ENCODE data around the gene C7orf33.

Gene C7orf33

DNA sequence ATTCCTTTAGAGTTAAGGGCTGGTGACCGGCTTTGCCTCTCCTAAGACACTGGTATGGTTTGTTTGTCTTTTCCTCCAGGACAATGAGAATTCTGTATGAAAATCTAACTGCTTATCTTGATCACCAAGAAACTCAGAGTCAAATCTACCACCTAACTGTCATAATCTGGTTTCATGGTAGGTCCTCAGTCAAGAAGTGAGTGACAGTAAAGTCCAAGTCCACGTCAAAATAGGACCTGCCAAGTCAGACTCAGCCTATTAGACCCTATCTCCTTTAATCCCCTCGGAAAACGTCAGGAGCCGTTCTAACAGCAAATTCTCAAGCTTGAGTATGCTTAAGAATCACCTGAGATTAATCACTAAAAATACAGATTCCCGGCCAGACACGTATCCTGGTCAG is 37.4 kb downstream of the C7orf33 start:
- Histone ChIP-seq H3K36me3 (ENCODE audit: insufficient read depth) (no peaks in the 10 kb centered on the region), H3K27me3 (ENCODE audit: insufficient read depth, low read depth) (no peaks in the 10 kb centered on the region), H3K79me2 (ENCODE audit: insufficient read depth, low read depth) (no peaks in the 10 kb centered on the region), H4K20me1 (ENCODE audit: insufficient read depth) (no peaks in the 10 kb centered on the region), H3K27ac (peak overlapping the region; percentile 54), H3K4me1 (ENCODE audit: low read depth, poor library complexity, severe bottlenecking) (peaks cover 76% of the 10 kb centered on the region), H3K4me3 (IDR thresholded peaks at IDR 0.05; ENCODE audit: insufficient read depth, low read depth, low read length) (no peak overlapping the region), H3K4me2 (peak overlapping the region; percentile 56), H3K9ac (peak overlapping the region; percentile 2; the same call in 1 of the 2 replicates), H2AFZ (ENCODE audit: low read depth) (no peak overlapping the region)
- TF ChIP-seq, protein P1, sequence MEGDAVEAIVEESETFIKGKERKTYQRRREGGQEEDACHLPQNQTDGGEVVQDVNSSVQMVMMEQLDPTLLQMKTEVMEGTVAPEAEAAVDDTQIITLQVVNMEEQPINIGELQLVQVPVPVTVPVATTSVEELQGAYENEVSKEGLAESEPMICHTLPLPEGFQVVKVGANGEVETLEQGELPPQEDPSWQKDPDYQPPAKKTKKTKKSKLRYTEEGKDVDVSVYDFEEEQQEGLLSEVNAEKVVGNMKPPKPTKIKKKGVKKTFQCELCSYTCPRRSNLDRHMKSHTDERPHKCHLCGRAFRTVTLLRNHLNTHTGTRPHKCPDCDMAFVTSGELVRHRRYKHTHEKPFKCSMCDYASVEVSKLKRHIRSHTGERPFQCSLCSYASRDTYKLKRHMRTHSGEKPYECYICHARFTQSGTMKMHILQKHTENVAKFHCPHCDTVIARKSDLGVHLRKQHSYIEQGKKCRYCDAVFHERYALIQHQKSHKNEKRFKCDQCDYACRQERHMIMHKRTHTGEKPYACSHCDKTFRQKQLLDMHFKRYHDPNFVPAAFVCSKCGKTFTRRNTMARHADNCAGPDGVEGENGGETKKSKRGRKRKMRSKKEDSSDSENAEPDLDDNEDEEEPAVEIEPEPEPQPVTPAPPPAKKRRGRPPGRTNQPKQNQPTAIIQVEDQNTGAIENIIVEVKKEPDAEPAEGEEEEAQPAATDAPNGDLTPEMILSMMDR (conservative IDR thresholded peaks at IDR 0.05; ENCODE audit: low read depth, low read length): no peak

DNA sequence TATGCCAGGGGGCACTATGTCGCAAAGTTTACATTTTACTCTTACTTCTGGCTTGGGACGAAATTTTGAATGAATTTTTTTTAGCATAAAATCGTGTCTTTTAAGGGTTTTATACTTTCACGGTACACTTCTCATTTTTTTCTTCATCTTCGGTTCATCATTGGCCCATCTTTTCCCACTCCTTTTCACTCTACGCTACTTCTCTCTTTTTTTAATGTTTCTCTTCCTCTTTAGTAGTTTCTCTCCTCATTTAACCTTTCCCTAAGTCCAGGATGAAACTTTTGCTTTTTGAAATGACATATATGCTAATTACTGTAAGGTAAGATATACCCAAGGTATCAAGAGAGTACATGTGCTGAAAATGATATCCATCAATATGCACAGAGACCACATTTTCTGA is 39.5 kb downstream of the C7orf33 start:
- Histone ChIP-seq H3K36me3 (ENCODE audit: insufficient read depth) (no peaks in the 10 kb centered on the region), H3K4me3 (IDR thresholded peaks at IDR 0.05; ENCODE audit: insufficient read depth, low read depth, low read length) (no peak overlapping the region), H4K20me1 (ENCODE audit: insufficient read depth) (no peaks in the 10 kb centered on the region), H3K27me3 (ENCODE audit: insufficient read depth, low read depth) (no peaks in the 10 kb centered on the region), H3K27ac (no peak overlapping the region), H2AFZ (ENCODE audit: low read depth) (no peak overlapping the region), H3K79me2 (ENCODE audit: insufficient read depth, low read depth) (no peaks in the 10 kb centered on the region), H3K4me2 (peak overlapping the region; percentile 56; the same call in 1 of the 2 replicates), H3K9ac (no peak overlapping the region), H3K4me1 (ENCODE audit: low read depth, poor library complexity, severe bottlenecking) (peaks cover 56% of the 10 kb centered on the region)
- TF ChIP-seq, protein P1 (conservative IDR thresholded peaks at IDR 0.05; ENCODE audit: low read depth, low read length): no peak

DNA sequence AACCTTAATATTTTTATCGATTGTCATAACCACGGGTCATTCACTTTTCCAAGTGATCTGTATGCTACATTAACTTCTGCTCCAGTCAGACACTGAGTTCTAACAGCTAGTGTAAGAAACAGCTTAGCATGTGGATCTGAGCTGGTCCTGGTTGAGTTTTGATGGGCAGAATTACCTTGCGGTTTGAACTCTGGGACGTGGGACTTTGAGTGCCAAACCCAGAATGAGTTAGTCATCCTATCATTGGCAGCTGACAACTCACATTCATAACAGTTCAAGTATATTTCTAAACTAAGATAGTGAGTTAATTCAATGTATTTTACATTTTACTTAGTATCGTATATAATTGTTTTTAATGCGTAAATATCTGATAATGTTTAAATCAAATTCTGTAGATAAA is 43.2 kb downstream of the C7orf33 start:
- H3K9ac ChIP-seq: no peak overlapping the region
- no peaks in the 10 kb centered on the region for H3K79me2 ChIP-seq (ENCODE audit: insufficient read depth, low read depth)
- H3K4me1 ChIP-seq (ENCODE audit: low read depth, poor library complexity, severe bottlenecking): peaks cover 19% of the 10 kb centered on the region
- no peaks in the 10 kb centered on the region for H4K20me1 ChIP-seq (ENCODE audit: insufficient read depth)
- H2AFZ ChIP-seq (ENCODE audit: low read depth): no peak overlapping the region
- H3K36me3 ChIP-seq (ENCODE audit: insufficient read depth): no peaks in the 10 kb centered on the region
- no peak overlapping the region for H3K4me2 ChIP-seq
- no peak overlapping the region for H3K4me3 ChIP-seq (IDR thresholded peaks at IDR 0.05; ENCODE audit: insufficient read depth, low read depth, low read length)
- H3K27me3 ChIP-seq (ENCODE audit: insufficient read depth, low read depth): no peaks in the 10 kb centered on the region
- TF ChIP-seq, protein P1 (conservative IDR thresholded peaks at IDR 0.05; ENCODE audit: low read depth, low read length): no peak
- H3K27ac ChIP-seq: no peak overlapping the region

DNA sequence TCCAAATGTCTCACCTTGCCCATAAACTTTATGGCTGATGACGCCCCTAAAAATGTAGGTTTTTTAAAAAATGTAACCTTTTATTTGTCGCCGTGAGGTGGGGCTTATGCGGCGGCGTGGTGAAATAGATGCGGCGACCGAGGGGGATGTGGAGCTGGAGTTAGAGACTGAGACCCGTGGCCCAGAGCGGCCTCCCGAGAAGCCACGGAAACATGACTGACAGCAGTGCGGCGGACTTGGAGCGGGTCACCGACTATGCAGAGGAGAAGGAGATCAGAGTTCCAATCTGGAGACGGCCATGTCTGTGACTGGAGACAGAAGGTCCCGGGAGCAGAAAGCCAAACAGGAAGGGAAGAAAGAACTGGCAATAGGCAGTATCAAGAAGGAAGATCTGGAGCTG is 46.5 kb downstream of the C7orf33 start:
- Histone ChIP-seq H4K20me1 (ENCODE audit: insufficient read depth) (no peaks in the 10 kb centered on the region), H2AFZ (ENCODE audit: low read depth) (no peak overlapping the region), H3K4me1 (ENCODE audit: low read depth, poor library complexity, severe bottlenecking) (no peaks in the 10 kb centered on the region), H3K4me2 (no peak overlapping the region), H3K27me3 (ENCODE audit: insufficient read depth, low read depth) (no peaks in the 10 kb centered on the region), H3K27ac (no peak overlapping the region), H3K9ac (no peak overlapping the region), H3K36me3 (ENCODE audit: insufficient read depth) (no peaks in the 10 kb centered on the region), H3K79me2 (ENCODE audit: insufficient read depth, low read depth) (no peaks in the 10 kb centered on the region), H3K4me3 (IDR thresholded peaks at IDR 0.05; ENCODE audit: insufficient read depth, low read depth, low read length) (no peak overlapping the region)
- TF ChIP-seq, protein P1 (conservative IDR thresholded peaks at IDR 0.05; ENCODE audit: low read depth, low read length): no peak

Measured in KMS-11 (cell line).